HG02678 (cell line): Measurements from ENCODE around the gene ZNF500.
"Not testable (repeated sequence)": the region's sequence is repeated elsewhere in the genome, so short reads cannot be mapped to it uniquely, and the experiment has no call there.

Source experiments
- ATAC-seq: cut with Tn5 transposase; IDR thresholded peaks from one replicate; pipeline ENCODE4 v1.9.1; 2021; ENCODE audit warnings: mild to moderate bottlenecking, moderate library complexity; ENCODE audit not compliant: unreplicated experiment

ZNF500 gene

GRCh38 chr16:4796982-4797804, 30.2 kb upstream of the ZNF500 start:
- no peak for ATAC-seq

GRCh38 chr16:4795828-4796572, 29.0 kb upstream of the ZNF500 start:
- ATAC-seq: no peak

GRCh38 chr16:4795181-4795827, 28.3 kb upstream of the ZNF500 start, which contains the start of gene SMIM22:
TSS of gene SMIM22 (plus strand) at chr16:4795369. CDS start at chr16:4795735, 366 bp downstream.
- no peak for ATAC-seq

GRCh38 chr16:4792951-4793513, 26.1 kb upstream of the ZNF500 start:
- ATAC-seq: no peak

GRCh38 chr16:4790871-4791270, 23.9 kb upstream of the ZNF500 start:
- no peak for ATAC-seq

- no peak for ATAC-seq
Observed at GRCh38 chr16:4790261-4790660, 23.3 kb upstream of the ZNF500 start.

- no peak for ATAC-seq
Observed at GRCh38 chr16:4788910-4789309, 21.9 kb upstream of the ZNF500 start.

GRCh38 chr16:4788489-4788889, 21.5 kb upstream of the ZNF500 start:
- ATAC-seq: no peak

- ATAC-seq: no peak
Observed at GRCh38 chr16:4787627-4788482, 20.9 kb upstream of the ZNF500 start, which contains the start of gene SEPTIN12. TSS of gene SEPTIN12 (minus strand) at chr16:4788345. CDS start at chr16:4787645, 700 bp downstream.

- no peak for ATAC-seq
Observed at GRCh38 chr16:4787068-4787467, 20.1 kb upstream of the ZNF500 start.

- ATAC-seq: no peak
Observed at GRCh38 chr16:4785758-4786433, 18.9 kb upstream of the ZNF500 start.

GRCh38 chr16:4784444-4784987, 17.6 kb upstream of the ZNF500 start:
- not testable (repeated sequence) for ATAC-seq

- ATAC-seq: no peak
Observed at GRCh38 chr16:4783951-4784336, 17.0 kb upstream of the ZNF500 start.

- ATAC-seq: no peak
Observed at GRCh38 chr16:4783251-4783950, 16.4 kb upstream of the ZNF500 start.

- ATAC-seq: no peak
Observed at GRCh38 chr16:4780235-4780634, 13.3 kb upstream of the ZNF500 start.

- ATAC-seq: no peak
Observed at GRCh38 chr16:4778050-4778392, 11.1 kb upstream of the ZNF500 start.

- no peak for ATAC-seq
Observed at GRCh38 chr16:4777339-4778049, 10.5 kb upstream of the ZNF500 start.

- no peak for ATAC-seq
Observed at GRCh38 chr16:4776141-4776705, 9.3 kb upstream of the ZNF500 start.
